HEK293T (cell line): ENCODE measurements around the gene PBXIP1.

Experiments used
- ARNT ChIP-seq: fragments of 450-650 bp; IDR thresholded peaks from 2 replicates; pipeline ENCODE4 v1.6.1; 2017; ENCODE audit warnings: mild to moderate bottlenecking
- ELF4 ChIP-seq: fragments of 450-650 bp; IDR thresholded peaks from 2 replicates; pipeline ENCODE4 v1.6.1; 2017; ENCODE audit warnings: antibody characterized with exemption
- FOXK2 ChIP-seq: fragments of 450-650 bp; IDR thresholded peaks from 2 replicates; pipeline ENCODE4 v1.6.1; 2016; ENCODE audit warnings: mild to moderate bottlenecking
- FOXM1 ChIP-seq: fragments of 450-650 bp; IDR thresholded peaks from 2 replicates; pipeline ENCODE4 v1.6.1; 2017; ENCODE audit warnings: mild to moderate bottlenecking, borderline replicate concordance
- HDGF ChIP-seq: fragments of 450-650 bp; IDR thresholded peaks from 2 replicates; pipeline ENCODE4 v1.6.1; 2017; ENCODE audit warnings: antibody characterized with exemption, borderline replicate concordance
- LEF1 ChIP-seq: fragments of 450-650 bp; IDR thresholded peaks from 2 replicates; pipeline ENCODE4 v1.6.1; 2017; ENCODE audit warnings: mild to moderate bottlenecking, borderline replicate concordance
- PKNOX1 ChIP-seq: fragments of 450-650 bp; IDR thresholded peaks from 2 replicates; pipeline ENCODE4 v1.6.1; 2016
- TARDBP ChIP-seq: fragments of 450-650 bp; IDR thresholded peaks from 2 replicates; pipeline ENCODE4 v1.6.1; 2016

GRCh38 chr1:154988058-154988954, 32.4 kb upstream of the PBXIP1 start:
- TF ChIP-seq FOXK2 (no peak), LEF1 (no peak), TARDBP (no peak), ARNT (no peak), ELF4 (no peak), PKNOX1 (no peak), FOXM1 (no peak), HDGF (no peak)
